ENCODE results near the gene CCDC9.

CCDC9 gene

DNA sequence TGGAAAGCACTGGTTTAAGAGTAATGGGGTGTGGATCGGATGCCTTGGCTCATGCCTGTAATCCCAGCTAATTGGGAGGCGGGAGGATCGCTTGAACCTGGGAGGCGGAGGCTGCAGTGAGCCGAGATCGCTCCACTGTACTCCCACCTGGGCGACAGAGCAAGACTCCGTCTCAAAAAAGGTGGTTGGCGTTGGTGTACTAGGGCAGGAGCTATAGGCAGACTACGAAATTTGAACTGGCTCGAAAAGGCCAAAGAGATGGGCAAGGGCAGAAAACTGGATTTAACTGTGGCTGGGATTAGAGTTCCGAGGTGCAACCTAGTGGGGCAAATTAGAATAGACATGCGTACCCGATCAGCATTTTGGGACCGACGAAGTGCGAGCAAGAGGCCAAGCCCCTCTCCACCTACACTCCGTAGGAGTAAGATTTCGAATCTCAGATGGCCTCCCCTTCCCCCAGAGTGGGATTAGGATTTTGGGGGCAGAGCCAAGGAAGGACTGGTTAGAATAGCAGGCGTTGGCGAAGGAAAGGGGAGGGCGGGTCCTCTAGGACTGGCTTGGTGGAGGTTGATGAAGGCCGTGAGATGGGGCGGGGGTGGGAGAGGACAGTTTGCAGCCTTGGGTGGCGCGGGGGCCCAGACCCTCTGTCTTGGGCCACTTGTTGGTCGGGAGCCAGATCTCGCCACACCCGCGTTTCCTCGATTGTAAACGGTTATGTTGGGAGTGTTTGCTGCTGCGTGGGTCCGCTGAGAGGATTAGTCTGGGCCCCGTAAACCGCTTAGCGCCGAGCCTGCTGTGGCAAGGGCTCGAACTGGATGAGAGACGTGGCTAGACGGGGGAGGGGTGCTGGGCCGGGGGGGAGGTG is 16.4 kb downstream of the CCDC9 start:
- no peaks in the 10 kb centered on the region for H3K27me3 ChIP-seq (replicated peaks; ENCODE audit: control insufficient read depth, insufficient read depth, low read length)
- peak overlapping the region; percentile 87 for H3K4me3 ChIP-seq (replicated peaks; ENCODE audit: low read depth, low read length)
- H3K36me3 ChIP-seq (ENCODE audit: control insufficient read depth, insufficient read depth, low read length): peaks cover 8% of the 10 kb centered on the region
- no peak for DNase-seq (ENCODE audit: extremely low read depth, insufficient read length)
- TF ChIP-seq, protein P1, sequence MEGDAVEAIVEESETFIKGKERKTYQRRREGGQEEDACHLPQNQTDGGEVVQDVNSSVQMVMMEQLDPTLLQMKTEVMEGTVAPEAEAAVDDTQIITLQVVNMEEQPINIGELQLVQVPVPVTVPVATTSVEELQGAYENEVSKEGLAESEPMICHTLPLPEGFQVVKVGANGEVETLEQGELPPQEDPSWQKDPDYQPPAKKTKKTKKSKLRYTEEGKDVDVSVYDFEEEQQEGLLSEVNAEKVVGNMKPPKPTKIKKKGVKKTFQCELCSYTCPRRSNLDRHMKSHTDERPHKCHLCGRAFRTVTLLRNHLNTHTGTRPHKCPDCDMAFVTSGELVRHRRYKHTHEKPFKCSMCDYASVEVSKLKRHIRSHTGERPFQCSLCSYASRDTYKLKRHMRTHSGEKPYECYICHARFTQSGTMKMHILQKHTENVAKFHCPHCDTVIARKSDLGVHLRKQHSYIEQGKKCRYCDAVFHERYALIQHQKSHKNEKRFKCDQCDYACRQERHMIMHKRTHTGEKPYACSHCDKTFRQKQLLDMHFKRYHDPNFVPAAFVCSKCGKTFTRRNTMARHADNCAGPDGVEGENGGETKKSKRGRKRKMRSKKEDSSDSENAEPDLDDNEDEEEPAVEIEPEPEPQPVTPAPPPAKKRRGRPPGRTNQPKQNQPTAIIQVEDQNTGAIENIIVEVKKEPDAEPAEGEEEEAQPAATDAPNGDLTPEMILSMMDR (IDR thresholded peaks at IDR 0.05; ENCODE audit: insufficient read depth, low read length, poor library complexity, severe bottlenecking): no peak

DNA sequence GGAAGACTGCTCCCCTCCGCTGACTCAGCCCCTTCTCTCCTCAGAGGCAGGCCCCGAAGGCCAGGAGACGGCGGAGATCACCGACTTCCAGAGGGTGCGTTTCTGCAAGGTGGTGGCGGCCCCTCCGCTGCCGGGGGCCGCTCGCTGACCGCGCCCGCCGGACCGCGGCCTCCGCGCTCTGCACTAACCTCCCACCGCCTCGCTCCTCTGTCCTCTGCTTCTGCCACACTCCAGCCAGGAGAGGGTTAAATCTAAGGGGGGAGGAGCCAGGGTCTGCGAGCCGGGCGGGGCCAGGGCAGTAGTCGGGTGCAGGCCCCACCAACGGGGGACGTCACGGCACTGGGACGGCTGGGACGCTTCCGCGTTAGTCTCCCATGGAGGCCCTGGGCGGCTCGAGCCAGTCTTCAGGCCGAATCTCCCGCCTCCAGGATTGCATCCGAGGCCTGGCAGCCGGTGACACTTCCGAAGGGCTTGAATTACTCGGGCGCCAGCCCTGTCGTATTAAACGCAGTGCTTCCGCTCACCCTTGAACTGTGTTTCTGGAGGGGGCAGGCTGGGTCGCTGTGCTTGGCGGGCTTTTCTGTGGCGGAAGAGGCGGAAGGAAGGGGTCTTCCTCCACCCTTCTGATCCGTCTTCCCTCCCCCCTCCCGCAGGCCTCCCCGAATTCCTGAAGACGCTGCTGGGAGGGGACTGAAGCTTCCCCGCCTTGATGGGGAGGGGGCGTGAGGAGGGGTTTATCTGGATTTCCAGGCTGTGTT is 17.2 kb downstream of the CCDC9 start:
- TF ChIP-seq, protein P1 (IDR thresholded peaks at IDR 0.05; ENCODE audit: insufficient read depth, low read length, poor library complexity, severe bottlenecking): no peak
- peak; percentile 90 for DNase-seq (ENCODE audit: extremely low read depth, insufficient read length)
- Histone ChIP-seq H3K36me3 (ENCODE audit: control insufficient read depth, insufficient read depth, low read length) (peaks cover 8% of the 10 kb centered on the region), H3K27me3 (replicated peaks; ENCODE audit: control insufficient read depth, insufficient read depth, low read length) (no peaks in the 10 kb centered on the region), H3K4me3 (replicated peaks; ENCODE audit: low read depth, low read length) (peak overlapping the region; percentile 87)

DNA sequence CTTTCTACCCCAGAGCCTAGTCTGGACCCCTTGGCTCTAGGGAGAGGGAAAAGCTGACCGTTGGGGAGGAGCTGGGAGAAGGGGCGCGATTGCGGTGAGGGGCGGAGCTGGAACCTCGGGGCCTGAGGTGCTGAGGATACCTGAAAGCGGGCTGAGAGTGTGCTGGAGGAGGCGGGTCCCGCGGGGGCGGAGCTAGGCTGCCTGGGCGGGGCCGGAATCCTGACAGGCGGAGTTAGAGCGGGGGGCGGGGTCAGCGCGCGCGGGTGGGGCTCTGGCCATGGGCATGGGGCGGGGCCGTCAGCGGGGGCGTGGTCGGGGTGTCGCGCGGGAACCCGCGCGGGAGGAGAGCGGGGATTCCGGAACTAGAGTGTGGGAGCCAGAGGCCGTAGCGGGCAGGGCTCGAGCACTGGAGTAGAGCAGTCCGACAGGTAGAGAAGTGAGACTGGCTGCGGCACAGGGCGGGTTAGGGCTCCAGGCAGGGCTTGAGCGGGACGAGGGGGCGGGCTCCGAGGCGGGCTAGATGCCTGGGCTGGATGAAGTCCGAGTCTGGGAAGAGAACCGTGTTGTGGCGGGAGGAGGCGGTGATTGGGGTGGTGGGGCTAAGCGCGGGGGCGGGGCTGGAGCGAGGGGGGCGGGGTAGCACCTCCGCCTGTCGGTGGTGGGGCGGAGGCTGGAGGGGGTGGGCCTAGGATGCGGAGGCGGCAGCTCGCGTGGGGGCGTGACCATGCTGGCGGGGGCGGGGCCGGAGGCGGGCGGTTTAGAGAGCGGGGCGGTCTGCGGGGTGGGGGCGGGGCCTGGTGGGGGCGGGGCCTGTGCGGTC is 18.0 kb downstream of the CCDC9 start, which contains the start of gene INAFM1:
TSS of gene INAFM1 (plus strand) at position 815 of the 820 bp plus-strand sequence. CDS start 35 bp downstream, outside the sequence.
- DNase-seq (ENCODE audit: extremely low read depth, insufficient read length): peak; percentile 94
- TF ChIP-seq, protein P1 (IDR thresholded peaks at IDR 0.05; ENCODE audit: insufficient read depth, low read length, poor library complexity, severe bottlenecking): no peak
- peak within 1 kb of the TSS; percentile 87 for H3K4me3 ChIP-seq (replicated peaks; ENCODE audit: low read depth, low read length)
- H3K27me3 ChIP-seq (replicated peaks; ENCODE audit: control insufficient read depth, insufficient read depth, low read length): no peaks in the 10 kb centered on the region
- H3K36me3 ChIP-seq (ENCODE audit: control insufficient read depth, insufficient read depth, low read length): peaks cover 8% of the 10 kb centered on the region

DNA sequence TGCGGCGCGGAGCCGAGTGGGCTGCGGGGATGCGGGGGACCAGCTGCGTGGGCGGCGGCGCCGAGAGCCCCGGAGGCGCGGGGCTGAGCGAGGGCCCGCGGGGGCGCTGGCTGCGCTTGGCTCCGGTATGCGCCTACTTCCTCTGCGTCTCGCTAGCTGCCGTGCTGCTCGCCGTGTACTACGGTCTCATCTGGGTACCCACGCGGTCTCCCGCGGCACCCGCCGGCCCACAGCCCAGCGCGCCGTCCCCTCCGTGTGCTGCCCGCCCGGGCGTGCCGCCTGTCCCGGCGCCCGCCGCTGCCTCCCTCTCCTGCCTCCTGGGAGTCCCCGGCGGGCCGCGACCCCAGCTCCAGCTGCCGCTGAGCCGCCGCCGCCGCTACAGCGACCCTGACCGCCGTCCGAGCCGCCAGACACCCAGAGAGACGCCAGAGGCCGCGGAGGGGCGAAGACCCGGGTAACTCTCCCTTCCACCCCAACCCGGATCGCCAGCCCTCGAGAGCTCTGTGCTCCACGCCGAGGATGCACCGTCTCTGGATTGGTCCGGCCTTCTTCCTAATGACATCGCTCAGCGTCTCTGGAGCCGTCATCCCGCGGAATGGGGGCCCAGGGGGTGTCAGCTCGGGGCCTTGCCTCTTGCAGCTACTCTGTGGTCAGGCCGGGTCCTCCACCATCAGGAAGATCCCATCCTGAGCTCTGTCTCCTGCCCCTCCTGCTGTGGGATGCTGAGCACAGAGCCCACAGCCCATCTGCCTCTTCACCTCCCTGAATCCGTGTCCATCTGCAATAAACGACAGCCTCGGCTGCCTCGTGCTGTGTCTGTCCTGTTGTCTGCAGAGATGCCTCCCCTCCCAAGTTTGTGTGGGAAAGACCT is 18.8 kb downstream of the CCDC9 start:
- TF ChIP-seq, protein P1 (IDR thresholded peaks at IDR 0.05; ENCODE audit: insufficient read depth, low read length, poor library complexity, severe bottlenecking): no peak
- Histone ChIP-seq H3K27me3 (replicated peaks; ENCODE audit: control insufficient read depth, insufficient read depth, low read length) (no peaks in the 10 kb centered on the region), H3K4me3 (replicated peaks; ENCODE audit: low read depth, low read length) (peak overlapping the region; percentile 57), H3K36me3 (ENCODE audit: control insufficient read depth, insufficient read depth, low read length) (peaks cover 7% of the 10 kb centered on the region)
- no peak for DNase-seq (ENCODE audit: extremely low read depth, insufficient read length)

All from GM06990 (cell line).